DMS153 treated with DMSO at 0.1 percent for 48 hours (cell line): Measurements from ENCODE around the gene HDAC11.

Experiments used
- DNase-seq: peaks from one replicate; lab custom pipeline; 2025; ENCODE audit not compliant: unreplicated experiment; lab: John Stamatoyannopoulos, UW

Gene HDAC11

DNA sequence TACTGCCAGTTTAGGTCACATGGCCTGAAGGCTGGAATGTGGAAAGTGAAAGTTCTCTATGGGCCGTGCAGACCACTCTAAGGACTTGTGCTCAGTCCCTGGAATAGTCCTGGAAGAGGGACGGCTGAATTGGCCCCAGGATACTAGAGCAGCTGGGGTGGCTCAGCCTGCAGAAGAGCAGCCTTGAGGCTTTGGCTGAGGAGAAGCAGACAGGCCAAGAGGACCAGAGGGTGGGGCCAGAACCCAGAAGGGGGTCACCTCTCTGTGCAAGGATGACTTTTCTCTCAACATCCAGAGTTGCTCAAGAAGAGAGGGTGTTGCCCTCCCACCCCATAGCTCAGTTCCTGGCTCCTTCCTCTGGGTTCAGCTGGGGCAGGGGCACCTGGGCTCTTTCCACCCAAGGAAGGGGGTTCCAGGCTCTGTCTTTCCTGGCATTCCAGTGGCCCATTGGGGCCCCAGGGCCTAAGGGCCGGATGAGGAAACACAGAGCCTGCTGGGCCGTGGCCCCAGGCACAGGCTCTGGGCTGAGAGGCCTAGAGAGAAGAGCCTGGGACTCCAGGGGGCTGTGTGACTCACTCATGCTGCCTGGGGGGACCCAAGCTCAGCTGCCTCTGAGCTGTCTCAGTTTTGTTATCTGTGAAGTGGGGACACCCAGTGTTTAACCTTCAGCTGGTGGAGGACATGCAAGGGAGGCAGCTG, 60.3 kb downstream of the HDAC11 start:
- DNase-seq: no peak

DNA sequence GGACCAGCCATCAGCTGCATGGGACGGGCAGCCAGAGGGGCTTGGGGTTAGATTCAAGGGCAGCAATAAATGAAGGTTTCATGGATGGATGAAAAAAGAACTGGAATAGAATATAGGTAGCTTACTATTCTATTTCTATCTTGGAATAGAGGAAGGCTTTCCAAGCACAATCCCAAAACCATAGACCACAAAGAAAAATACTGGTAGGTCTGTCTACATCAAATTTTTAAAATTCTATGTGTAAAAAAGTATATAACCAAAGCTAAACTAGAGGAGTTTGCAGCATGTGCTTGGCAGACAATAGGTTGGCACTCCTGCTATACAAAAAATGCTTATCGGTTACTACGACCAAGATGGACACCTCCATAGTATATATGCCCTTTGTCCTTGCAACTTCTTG, 61.6 kb downstream of the HDAC11 start:
- DNase-seq: no peak

GRCh38 chr3:13542142-13542541, 62.0 kb downstream of the HDAC11 start:
- DNase-seq: no peak

GRCh38 chr3:13543253-13543652, 63.1 kb downstream of the HDAC11 start:
- DNase-seq: no peak

GRCh38 chr3:13544293-13544831, 64.3 kb downstream of the HDAC11 start:
- no peak for DNase-seq

GRCh38 chr3:13544951-13545651, 65.0 kb downstream of the HDAC11 start:
- no peak for DNase-seq

GRCh38 chr3:13545952-13546454, 65.9 kb downstream of the HDAC11 start:
- no peak for DNase-seq

DNA sequence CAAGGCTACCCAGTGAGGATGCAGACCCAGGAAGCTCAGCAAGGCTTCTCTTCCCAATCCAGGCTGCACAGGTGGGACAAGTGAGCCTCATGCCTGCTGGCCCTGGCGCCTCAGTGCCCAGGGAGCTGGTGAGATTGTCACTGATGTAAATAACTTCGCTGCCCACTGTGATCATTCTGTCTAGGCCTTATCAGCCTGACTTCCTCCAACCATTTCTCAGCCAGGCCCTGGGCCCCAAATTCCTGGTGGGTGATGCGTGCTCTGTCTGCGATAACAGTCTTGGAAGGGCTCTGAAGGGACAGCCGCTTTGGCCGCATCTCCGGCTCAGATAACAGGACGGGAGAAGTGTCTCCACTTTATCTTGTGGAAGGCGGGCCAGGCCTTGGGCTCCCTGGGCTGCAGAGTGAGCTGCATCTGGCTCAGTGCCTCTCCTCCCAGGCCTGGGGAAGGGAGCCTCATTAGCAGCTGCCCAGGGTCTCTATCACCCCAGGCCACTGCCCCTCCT, 66.6 kb downstream of the HDAC11 start:
- no peak for DNase-seq

GRCh38 chr3:13547591-13548371, 67.7 kb downstream of the HDAC11 start:
- DNase-seq: no peak

GRCh38 chr3:13548696-13549622, 68.9 kb downstream of the HDAC11 start, which contains the start of gene FBLN2:
FBLN2 (plus strand) TSS chr3:13549125; CDS start chr3:13570356, 21,231 bp downstream.
- DNase-seq: no peak

DNA sequence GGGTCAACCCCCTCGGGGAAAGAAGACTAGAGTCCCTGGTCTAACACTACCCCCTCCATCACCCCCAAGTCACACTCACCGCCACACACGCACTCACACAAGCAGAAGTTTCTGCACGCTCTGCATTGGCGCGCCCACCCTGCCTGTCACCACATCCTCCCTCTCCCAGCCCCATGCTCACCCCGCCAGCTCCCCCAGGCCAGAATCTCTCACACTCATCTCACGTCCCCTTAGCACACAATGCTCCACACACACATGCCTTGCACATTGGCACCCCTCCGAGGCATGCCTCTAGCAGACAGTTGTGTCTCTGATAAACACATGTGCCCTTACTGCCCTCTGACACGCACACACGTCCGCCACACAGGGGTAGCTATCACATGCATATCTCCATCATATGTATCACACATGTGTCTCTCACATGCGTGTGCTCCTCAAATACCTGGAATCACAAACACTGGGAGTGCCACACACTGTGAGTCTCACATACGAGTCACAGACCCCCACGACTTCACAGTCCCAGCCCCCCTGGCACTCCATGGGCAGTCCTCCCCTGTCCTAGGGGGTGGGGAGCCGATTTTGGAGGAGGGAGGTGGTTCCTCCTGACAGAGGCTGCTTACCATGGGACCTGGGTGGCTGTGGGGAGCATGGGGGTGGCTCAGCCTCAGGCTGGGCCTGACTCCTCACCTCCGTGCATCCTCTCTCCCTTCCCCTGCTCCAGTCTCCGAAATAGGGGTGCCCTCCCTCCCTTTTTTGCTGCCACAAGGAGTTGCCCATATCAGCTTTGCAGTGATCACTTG, 69.7 kb downstream of the HDAC11 start:
- no peak for DNase-seq

DNA sequence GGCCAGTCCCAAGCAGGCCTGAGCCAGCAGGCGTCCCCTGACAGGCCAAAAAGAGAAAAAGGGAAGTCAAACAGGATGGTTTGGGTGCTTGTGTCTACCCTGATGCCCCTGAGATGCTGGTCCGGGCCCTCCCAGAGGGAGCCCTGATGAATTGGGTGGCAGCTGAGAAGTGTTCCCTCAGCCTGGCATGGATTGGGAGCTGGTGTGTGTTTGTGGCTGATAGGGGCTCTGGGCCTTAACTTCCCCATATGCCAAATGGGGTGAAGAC, 70.3 kb downstream of the HDAC11 start:
- no peak for DNase-seq

GRCh38 chr3:13550791-13551360, 70.8 kb downstream of the HDAC11 start:
- no peak for DNase-seq

DNA sequence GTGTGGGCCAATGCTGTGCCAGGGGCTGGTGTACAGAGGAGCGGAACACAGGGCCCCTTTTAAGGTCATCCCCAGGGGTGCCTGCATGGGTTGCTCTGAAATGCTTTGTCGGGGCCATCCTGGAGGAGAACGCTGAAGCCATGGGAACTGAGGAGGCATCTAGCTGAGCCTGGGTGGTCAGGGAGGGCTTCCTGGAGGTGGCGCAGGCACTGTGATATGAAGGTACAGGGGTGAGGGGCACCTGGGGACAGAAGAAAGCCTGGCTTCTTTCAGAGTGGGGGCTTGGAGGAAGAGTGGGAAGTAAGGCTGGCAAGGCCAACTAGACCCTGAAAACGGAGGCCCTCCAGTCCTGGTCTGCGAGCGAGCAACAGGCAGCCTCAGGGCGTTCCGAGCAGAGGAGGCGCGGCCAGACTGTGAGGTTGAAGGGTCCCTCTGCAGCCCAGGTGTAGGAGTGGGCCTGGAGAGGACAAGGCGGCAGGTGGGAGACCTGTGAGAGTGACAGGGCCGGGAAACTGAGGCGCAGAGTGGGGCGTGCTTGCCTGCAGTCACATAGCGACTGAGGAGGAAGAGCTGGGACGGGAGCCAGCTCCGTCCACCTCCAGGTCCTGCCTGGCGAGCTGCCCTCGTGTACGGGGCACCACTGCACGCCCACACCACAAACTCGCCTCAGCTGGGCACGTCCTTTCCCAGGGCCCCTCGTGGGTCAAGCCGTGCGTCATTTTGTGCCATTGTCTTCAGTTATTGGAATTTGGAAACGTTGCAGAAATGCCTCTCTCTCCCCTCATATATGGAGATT, 72.9 kb downstream of the HDAC11 start:
- no peak for DNase-seq

DNA sequence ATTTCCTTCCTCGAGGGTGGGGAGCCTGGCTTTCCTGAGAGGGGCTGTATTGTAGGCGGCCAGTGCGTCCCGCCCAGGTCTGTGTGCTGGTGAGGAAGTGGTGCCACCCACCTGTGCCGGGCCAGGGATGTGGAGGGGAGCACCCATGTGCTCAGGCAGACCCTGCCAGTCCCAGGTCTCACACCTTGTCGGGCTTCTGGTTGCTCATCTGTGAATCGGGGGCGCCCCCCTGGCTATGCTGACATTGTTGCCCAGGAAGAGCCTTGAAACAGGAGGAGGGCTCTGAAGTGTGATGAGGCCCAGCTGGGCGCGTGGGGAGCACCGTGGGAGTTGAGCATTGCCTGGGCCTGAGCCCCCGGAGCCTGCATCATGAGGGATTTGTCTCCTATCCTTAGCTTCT, 73.6 kb downstream of the HDAC11 start:
- no peak for DNase-seq

- DNase-seq: no peak
These were observed 75.6 kb downstream of the HDAC11 start for GRCh38 chr3:13555753-13556152.
